DMS 273 (cell line): ENCODE results near the gene HOXC9.

ENCODE experiments used
- DNase-seq: peaks from one replicate; lab custom pipeline; 2025; ENCODE audit not compliant: unreplicated experiment; lab: John Stamatoyannopoulos, UW

The HOXC9 gene

DNA sequence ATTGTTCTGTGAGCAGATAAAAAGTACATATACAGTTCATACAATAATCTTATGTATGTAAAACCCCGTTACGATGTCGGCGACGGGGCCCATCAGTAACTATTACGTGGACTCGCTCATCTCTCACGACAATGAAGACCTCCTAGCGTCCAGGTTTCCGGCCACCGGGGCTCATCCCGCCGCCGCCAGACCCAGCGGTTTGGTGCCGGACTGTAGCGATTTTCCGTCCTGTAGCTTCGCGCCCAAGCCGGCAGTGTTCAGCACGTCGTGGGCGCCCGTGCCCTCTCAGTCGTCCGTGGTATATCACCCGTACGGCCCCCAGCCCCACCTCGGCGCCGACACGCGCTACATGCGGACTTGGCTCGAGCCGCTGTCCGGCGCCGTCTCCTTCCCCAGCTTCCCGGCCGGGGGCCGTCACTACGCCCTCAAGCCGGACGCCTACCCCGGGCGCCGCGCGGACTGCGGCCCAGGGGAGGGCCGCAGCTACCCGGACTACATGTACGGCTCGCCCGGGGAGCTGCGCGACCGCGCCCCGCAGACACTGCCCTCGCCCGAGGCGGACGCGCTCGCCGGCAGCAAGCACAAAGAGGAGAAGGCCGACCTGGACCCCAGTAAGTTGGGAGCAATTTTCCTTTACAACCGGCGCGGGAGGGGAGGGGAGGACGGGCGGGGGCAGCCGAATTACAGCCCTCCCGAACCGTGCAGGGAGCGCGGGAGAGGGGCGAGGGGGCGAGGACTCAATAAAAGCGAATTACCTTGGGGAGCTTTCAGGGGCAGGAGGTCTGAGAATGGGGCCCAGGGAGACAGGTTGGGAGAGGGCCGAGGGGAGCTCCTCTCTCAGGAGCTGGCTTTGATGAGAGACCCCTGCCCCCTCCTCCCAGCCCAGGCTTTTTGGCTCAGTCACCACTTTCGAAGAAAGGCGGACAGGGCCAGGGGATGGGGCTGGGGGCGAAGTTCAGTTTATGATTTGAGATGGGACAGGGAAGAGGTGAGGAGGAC is at the start of gene HOXC9:
HOXC9 (plus strand) TSS at position 46 of the 999 bp plus-strand sequence; CDS start at position 74, 28 bp downstream.
- no peak for DNase-seq

DNA sequence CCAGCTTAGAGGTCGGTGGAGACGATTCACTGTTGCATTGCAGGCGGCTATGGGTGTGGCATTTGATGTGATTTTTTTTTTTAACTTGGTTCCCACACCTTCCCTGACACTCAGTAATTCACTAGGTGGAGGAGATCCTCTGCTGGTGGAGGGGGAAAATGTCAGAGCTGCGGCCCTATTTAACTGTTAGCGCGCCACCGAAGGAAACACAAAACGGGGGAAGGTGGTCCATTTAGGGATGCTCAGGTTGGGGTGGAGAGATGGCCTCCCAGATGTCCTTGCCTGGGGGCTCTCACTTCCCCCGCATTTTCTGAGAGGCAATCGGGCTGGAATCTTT is 49.6 kb upstream of the HOXC9 start:
- DNase-seq, result no peak

DNA sequence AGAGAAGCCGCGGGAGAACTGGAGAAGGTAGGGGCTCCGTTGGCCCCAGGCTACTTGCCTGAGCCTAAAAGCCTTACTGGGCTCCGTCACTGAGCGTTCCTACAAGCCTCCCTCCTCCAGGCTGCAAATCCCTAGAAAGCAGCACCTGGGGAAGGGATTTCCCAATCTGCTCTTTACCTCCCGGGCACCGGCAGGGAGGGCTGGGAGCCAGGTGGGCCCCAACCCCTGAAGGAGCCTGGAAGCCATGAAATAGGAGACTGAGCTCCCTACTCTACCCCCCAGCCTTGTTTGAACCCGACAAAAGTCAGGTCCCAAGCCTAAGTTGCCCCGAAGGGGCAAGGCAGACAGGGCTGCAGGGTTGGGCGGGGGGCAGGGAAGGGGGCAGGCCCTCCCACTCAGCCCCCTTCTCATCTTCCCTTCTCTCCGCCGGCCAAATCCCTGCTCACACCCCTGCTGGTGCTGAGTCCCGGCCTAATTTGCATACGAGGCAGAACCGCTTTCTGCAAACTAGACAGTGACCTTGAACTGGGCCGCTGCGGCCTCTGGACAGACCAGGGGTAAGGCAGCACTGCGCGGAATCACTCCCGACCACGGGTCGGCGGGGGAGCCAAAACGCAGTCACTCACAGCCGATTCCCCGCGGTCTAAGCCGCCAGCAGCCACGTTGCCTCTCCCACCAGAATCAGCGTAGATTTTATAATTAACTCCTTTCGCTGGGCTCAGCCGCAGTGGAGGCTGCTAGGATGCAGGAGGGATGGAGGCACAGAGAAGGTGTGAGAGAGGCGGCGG is 49.0 kb upstream of the HOXC9 start:
- peak; percentile 17 for DNase-seq

DNA sequence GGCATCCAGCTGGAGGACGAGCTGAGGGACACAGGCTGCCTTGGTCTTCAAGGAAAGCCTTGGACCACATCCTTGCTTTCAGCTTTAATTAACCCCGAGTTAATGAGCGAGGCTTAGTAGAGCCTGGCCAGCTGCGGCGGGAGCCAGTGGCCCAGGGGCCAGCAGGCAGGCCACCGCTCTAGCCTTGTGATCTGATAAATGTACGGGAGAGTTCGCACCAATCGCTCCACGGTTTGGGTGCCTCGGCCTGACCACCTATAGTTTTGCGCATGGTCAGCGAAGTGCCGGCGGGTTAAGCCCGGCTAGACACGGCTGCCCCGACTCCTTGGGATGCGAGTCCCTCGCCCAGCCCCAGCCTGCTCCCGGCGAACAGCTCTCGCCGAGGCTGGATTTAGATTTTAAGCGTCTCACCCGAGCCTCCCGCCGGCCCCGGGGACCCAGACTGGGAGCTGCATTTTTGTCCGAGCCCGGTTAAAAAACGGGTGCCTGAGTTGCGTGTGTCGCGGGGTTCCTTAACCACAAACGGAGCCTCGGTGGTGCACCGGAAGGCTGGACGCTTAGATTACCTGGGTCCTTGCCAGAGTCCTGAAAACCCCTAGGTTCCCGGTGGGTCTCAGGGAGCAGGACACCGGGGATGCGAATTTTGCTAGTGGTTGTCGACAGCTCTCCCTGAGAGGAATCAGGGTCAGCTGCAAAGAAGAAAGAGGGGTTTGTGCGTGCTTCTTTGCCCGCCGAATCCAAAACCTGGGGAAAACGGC is 48.2 kb upstream of the HOXC9 start:
- DNase-seq, result no peak

DNA sequence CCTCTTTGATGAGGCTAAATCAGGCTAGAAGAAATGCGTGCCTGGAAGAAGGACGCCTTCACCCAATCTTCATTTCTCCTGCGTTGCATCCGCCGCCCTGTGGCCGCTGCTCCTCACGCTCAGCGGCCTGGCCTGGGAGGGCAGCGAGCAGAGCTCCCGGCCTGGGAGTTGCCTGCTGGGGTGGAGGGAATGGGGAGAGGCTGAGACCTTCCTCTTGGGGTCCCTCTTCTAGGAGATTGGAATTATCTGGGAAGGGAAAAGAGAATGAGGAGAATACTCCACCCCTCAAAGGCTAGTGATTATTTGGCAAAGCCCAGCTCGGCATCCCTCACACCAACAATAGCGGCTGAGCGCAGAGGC is 47.6 kb upstream of the HOXC9 start:
- DNase-seq, result no peak

DNA sequence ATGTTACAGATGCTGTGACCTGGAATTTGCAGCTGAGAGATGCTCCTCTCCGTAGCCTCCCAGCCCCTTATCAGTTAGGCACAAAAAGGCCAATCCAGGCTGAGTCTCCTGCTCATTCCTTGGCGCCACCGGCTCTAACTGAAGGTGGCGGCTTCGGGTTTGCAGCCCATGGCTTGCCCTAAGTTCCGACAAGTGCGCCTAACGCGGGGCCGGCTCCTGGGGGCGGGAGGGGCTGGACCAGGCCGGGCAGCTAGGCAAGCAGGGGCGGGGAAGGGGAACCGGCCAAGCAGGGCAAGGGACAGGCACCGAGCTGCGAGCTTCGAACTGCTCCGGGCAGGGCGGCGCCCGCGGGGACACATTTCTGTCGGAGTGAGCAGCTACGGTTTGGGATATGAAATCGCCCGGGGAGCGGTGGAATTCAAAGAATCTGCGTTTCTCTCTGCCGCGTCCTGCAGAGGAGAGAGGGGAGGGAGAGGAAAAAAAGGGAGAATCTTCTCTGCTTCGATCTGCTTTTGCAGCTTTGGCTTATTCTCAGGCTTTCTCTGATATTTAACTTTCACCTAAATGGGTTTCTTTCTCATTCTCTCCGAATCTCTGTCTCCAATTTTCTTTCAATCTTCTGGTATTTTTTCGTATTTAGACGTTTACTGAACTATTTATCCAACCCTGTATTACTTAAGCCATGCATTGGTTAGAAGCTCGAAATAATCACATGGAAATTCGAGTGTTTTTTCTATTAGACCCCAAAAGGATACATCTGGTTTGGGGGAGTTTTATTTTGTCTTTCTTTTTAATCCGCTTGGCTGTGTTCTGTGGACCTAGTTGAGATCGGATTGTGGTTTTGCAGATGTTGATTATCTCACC is 46.9 kb upstream of the HOXC9 start:
- peak; percentile 26 for DNase-seq

DNA sequence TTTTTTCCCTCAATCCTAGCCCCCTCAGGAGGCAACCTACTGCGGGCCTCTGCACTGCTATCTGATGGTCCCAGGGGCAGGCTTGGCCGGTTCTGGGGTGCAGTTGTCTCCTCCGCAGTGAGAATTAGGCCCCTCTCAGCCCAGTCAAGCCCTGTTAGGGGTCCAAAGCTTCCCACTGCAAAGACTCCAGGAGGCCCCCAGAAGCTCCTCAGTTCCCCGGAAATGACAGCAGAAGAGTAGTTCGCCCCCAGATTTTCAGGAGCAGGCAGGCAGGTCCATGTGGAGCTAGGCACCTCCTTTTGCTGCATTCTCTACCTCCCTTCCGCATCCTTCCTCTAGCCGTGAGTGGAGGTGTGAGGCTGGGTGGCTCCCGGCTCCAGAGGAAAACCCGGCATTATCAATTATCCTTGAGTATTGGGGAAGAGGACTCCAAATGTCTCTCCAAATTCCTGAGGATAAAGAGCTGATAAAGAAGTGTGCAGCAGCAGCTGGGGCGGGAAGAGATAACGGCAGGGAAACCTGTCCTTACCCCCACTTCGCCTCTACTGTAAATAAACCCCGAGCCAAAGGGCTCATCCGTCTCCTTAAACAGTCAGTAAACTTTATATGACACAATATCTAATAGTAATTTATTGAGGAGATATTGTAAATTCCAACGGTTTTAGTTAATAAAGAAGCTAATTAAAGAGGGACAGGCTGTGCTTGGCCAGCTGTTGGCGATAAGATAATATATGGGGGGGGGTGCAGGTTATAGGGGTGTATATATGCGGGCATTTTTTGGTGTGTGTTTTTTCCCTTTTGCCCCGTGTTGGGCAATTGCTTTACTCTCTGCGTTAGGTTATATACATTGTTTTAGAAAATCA is 45.9 kb upstream of the HOXC9 start:
- no peak for DNase-seq

DNA sequence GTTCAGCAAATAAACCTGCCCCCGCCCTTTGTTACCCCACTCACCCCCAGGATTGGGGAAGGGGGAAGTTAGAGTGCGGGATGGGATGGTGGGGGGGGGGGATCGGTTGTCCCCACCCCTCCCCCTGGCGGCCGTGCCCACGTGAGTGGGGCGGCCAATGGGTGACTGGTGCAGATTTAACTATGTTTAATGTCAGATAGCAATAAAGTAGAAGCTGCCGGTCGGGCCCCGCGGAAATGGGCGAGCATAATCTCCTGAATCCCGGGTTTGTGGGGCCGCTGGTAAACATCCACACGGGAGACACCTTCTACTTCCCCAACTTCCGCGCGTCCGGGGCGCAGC is 45.3 kb upstream of the HOXC9 start, which contains the start of gene HOXC12:
HOXC12 (plus strand) TSS at position 210 of the 342 bp plus-strand sequence; CDS start at position 237, 27 bp downstream.
- DNase-seq, result peak; percentile 24

DNA sequence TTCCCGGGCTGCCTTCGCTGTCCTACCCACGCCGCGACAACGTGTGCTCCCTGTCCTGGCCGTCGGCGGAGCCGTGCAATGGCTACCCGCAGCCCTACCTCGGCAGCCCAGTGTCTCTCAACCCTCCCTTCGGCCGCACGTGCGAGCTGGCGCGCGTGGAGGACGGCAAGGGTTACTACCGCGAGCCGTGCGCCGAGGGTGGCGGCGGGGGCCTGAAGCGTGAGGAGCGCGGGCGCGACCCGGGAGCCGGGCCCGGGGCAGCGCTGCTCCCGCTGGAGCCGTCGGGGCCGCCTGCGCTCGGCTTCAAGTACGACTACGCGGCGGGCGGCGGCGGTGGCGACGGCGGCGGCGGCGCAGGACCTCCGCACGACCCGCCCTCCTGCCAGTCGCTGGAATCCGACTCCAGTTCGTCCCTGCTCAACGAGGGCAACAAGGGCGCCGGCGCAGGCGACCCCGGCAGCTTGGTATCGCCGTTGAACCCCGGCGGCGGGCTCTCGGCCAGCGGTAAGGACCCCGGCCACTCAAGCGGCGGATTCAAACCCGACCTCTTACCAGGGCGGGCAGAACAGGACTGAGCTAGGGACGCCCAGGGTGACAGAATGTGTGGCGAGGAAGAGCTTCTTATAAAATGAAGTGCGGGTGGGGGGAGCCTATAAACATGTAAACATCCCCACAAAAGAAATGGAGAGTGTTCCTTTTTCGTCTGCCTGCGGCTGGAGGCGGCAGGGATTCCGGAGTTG is 44.8 kb upstream of the HOXC9 start:
- no peak for DNase-seq

DNA sequence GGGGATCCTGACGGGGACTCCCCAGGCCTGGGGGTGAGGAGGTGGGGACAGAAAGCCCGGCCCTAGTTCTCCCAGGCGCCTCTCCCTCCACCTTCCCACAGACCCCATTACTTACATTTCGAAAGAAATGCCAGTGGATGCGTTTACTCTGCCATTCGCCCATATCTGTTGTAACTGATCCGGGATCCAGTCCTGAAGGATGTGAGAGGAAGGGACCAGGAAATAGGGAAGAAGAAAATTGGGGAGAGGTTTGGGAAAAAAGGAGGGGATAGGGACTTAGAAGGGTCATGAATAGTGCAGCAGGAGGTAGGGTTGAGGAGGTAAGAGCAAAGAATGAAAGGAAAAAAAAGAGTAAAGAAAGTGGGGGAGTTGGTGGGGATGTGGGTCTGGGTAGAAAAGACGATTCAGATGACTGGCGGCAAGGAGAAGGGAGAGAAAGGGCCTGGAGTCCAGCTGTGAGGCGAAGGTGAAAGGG is 44.1 kb upstream of the HOXC9 start:
- no peak for DNase-seq

DNA sequence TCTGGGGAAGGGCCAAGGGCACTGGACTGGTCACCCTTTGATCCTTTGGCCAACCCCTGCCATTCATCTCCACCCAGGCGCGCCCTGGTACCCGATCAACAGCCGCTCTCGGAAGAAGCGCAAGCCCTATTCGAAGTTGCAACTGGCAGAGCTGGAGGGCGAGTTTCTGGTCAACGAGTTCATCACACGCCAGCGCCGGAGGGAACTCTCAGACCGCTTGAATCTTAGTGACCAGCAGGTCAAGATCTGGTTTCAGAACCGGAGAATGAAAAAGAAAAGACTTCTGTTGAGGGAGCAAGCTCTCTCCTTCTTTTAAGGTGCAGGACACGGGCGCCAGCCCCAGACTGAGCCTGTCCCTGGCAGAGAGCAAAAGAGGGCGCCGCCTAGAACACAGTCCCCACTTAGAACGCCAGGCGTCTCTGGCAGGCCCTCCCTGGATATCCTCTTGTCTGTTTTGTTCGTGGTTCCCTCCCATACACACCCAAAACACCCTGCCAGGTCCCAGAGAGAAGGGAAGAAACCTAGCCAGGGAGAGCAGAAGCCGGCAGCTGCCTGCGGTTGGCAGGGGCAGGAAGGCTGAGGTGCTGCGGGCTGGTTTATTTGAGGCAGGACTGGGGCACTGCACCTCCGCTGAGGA is 43.6 kb upstream of the HOXC9 start:
- DNase-seq, result peak; percentile 28

DNA sequence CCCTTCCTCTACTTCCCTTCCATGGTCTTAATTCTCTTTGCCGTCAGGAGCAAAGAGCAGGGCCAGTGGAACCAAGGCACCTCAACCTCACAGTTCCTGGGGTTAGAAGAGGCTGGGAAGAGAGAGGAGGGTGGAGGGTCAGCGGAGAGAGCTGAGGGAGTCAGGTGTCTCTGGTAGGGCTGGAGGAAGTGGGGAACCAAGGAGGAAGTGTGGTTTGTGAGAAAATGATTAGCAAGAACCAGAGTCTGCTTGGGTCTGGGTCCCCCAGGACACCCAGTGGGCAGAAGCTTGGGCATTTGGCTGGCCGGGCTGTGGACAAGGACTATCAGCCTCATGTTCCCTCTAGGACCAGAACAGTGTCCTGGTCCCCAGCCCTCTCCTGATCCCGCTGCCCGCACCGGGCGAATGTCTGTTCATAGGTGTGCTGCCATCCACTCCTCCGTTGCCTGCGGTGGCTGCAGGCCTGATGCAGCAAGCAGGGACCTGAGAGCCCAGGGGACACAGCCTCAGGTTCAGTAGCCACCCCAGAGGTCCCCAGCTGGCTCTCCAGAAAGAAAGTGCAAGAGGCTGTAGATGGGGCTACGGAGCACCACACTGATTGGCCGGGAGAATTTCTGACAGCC is 42.9 kb upstream of the HOXC9 start:
- no peak for DNase-seq

DNA sequence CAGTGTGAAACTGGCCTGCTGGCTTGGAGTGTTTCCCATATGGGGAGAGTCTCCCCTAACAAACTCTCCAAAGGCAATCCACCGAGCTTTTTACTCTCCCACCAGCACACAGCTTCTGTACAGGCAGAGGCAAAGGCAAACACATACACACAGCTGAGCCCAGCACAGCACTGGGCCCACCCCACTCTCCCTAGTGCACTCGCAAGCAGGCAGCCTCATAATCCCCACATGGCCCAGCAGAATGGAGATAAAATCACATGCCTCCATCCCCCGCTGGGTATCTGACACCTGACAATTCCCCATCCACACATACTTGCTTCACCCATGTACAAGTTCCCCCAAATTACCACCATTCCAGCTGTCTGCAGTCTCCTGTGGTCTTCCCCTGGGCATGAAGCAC is 41.8 kb upstream of the HOXC9 start:
- no peak for DNase-seq

DNA sequence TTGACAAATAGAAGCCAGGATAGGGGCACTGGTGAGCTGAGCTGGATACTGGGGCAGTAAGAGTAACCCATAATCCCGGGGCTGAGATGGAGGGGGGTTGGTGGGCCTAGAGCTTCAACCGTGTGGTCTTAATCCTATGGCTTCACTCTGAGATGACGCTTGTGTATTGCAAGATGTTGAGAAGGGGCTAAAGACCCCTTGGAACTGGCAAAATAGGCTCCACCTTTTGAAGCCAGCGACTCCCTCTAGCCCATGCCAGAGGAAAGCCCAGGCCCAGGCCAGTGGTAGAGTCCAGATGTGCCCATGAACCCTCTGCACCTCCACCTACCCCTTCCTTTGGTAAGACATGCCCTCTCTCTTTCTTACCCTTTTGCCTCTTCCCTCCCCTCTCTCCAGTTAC is 40.6 kb upstream of the HOXC9 start:
- DNase-seq, result no peak

DNA sequence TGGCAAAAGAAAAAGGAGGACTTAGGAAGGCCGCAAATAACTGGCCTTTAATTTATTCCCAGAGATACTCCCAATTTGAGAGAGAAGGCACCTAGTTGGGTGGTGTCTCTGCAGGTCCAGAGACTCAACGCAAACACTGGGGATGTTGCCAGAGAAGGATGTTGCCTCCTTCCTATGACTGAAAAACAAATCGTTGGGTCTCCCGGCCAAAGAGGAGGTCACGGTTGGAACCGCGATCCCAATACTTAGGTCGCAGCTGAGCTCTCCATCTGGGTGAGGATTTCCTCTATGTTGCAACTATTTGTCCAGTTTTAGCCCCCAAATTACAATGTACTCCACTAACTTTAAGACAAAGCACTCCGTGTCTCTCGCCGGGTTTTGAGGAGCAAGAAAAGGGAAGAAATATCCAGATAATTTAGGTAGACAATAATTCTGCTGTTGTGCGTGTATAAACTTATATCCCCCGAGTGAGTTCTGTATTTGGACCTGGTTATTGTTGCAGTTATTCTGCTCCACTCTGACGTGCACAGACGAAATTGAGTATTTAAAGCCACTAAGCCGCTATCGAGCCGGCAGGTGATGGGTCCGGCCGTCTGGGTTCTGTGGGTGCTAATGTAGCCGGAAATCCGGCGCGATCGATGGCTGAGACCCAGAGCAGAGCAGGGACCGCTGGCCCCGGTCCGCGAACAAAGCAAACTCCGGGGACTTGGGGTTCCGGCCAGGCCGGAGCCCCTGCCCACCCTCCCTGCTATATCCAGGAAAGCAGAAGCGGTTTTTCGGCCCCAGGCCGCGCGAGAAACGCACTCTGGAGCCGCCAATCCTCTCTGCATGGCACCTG is 39.6 kb upstream of the HOXC9 start:
- no peak for DNase-seq

DNA sequence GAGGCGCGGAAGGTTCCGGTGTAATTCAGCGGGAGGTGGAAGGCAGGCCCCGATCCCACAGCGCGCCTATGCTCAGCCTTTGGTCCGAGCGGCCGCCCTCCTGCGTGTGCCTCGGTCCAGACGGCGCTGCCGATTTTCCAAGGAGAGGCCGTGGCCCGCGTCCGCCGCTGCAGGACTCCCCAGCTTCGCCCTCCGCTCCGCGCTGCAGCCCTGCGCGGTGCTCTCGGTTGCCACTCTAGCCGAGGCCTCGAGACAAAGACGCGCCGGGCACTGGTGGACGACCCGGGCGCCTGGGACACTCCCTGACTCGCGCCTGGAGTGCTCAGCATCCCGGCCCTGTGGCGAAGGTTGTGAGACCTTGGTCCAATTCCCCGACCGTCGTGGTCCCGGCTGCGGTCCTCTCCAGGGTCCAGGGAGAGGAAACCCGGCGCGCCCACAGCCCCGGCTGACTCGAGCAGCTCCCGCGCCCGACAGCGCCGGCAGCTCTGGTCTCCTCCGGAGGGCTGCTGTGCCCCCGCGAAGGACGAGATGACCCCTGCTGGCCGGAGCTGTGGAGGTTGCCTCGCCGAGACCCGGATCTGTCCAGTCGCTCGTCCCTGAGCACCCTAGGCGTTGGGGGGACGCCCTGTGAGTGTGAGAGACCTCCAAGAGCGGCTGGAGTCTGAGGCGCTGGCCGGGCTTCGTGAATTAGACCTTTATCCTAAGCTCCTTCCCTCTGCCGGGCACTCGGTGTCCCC is 38.8 kb upstream of the HOXC9 start:
- no peak for DNase-seq
